ENCODE results near the gene SGTB. TPM values are rescaled to one million over a fixed set of nuclear protein-coding genes. Genes with fewer than 3 reads are reported as not detected.
"Not testable (repeated sequence)": the region's sequence is repeated elsewhere in the genome, so short reads cannot be mapped to it uniquely, and the experiment has no call there.

SGTB gene
- total RNA-seq, 2 experiments from 2014 or later: 17.0 to 18.5 TPM

DNA sequence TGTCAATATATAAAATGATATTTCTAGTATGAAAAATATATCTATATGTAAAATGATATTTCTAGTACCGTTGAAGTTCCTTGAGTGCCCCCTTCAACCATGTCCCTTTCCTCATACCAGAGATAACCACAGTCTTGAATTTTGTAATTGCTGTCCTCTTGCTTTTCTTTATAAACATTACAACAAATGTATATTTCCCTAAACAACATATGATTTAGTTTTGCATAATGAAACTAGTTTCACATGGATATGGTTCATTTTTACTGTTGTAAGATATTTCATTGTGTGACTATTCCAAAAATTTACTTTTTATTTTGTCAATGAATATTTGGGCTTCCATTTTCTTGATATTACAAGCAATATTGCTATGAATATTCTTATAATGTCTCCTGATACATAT is 14.1 kb upstream of the SGTB start:
- DNase-seq (no peak), ATAC-seq (no peak)
- Mint-ChIP-seq H3K4me1 (ENCODE audit: low read depth) (peaks cover 18% of the 10 kb centered on the region), H3K9me3 (no peaks in the 10 kb centered on the region), H3K27ac (no peak overlapping the region), H3K27me3 (no peaks in the 10 kb centered on the region), H3K4me3 (no peak overlapping the region), H3K36me3 (ENCODE audit: low read depth) (no peaks in the 10 kb centered on the region)
- ChIA-PET POLR2A (no interaction called here), CTCF (no interaction called here)
- intact Hi-C loops (cut with micrococcal nuclease): no loop called here
- TF ChIP-seq, protein P1, sequence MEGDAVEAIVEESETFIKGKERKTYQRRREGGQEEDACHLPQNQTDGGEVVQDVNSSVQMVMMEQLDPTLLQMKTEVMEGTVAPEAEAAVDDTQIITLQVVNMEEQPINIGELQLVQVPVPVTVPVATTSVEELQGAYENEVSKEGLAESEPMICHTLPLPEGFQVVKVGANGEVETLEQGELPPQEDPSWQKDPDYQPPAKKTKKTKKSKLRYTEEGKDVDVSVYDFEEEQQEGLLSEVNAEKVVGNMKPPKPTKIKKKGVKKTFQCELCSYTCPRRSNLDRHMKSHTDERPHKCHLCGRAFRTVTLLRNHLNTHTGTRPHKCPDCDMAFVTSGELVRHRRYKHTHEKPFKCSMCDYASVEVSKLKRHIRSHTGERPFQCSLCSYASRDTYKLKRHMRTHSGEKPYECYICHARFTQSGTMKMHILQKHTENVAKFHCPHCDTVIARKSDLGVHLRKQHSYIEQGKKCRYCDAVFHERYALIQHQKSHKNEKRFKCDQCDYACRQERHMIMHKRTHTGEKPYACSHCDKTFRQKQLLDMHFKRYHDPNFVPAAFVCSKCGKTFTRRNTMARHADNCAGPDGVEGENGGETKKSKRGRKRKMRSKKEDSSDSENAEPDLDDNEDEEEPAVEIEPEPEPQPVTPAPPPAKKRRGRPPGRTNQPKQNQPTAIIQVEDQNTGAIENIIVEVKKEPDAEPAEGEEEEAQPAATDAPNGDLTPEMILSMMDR (IDR thresholded peaks at IDR 0.05): no peak

DNA sequence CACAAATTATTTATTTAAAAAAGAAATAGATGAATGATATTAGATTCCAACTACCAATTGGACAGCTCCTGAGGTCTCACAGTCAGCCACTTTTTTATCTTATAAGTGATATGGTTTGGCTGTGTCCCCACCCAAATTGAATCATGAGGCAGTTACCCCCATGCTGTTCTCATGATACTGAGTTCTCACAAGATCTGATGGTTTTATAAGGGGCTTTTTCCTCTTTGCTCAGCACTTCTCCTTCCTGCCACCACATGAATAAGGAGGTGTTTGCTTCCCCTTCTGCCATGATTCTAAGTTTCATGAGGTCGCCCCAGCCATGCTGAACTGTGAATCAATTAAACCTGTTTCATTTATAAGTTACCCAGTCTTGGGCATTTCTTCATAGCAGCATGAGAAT is 13.0 kb upstream of the SGTB start:
- peaks cover 12% of the 10 kb centered on the region for H3K4me1 Mint-ChIP-seq (ENCODE audit: low read depth)
- no peaks in the 10 kb centered on the region for H3K27me3 Mint-ChIP-seq
- intact Hi-C loops (cut with micrococcal nuclease): no loop called here
- POLR2A ChIA-PET: no interaction called here
- no peak overlapping the region for H3K4me3 Mint-ChIP-seq
- DNase-seq (no peak), ATAC-seq (no peak)
- H3K9me3 Mint-ChIP-seq: no peaks in the 10 kb centered on the region
- TF ChIP-seq, protein P1 (IDR thresholded peaks at IDR 0.05): no peak
- no peaks in the 10 kb centered on the region for H3K36me3 Mint-ChIP-seq (ENCODE audit: low read depth)
- CTCF ChIA-PET: no interaction called here
- H3K27ac Mint-ChIP-seq: no peak overlapping the region

DNA sequence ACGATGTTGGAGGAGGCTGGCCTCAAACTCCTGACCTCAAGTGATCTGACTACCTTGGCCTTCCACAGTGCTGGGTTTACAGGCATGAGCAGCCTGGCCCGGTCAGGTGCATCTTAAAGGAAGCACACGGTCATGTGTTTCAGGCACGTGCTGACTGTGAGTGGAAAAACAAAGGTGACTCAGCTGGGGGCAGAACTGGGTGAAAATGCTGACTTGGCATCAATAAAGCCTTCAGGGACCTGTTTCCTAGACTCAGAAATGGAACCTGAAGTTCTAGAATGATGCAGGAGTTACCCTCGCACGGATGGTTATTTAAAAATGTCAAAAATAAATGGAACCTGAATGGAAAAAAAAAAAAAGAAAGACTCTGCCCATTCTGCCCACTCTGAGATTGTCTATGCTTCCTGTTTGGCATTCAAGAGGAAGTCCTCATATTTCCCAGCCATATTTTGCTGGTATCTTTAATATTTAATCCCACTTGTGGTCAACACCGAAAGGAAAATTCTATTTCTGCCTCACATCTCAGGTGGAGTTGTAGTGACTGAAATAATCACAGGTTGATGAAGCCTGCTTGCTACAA is 12.4 kb upstream of the SGTB start:
- H3K27ac Mint-ChIP-seq; H3K36me3 Mint-ChIP-seq (ENCODE audit: low read depth); H3K27me3 Mint-ChIP-seq; H3K9me3 Mint-ChIP-seq; H3K4me3 Mint-ChIP-seq; intact Hi-C loops (cut with micrococcal nuclease); CTCF ChIA-PET; DNase-seq; ATAC-seq: not testable (repeated sequence)
- POLR2A ChIA-PET: interaction anchor here (0.9 kb wide), 1 partner anchor 322 kb away, joined by 3 read pairs; no protein-coding TSS in a partner anchor
- H3K4me1 Mint-ChIP-seq (ENCODE audit: low read depth): peaks cover 10% of the 10 kb centered on the region

DNA sequence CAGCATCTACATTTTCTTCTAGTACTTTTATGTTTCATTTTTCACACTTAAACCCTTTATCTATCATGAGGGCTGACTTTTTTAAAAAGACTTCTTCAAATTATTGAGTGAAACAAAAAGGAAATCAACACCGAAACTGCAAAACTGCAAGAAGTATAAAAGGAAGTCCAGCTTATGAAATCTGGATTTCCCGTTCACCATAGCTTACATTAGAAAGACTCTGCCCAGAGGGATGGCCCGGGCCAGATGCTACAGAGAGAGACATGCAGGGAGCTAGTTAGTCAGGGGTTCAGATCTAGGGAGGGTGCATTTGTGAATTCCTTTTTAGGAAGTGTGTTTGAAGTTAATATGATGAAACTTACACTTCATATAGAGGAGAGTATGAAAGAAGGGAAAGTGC is 10.1 kb upstream of the SGTB start:
- ATAC-seq; H3K27ac Mint-ChIP-seq; intact Hi-C loops (cut with micrococcal nuclease); H3K9me3 Mint-ChIP-seq; POLR2A ChIA-PET; H3K4me3 Mint-ChIP-seq; H3K36me3 Mint-ChIP-seq (ENCODE audit: low read depth); H3K27me3 Mint-ChIP-seq; DNase-seq; CTCF ChIA-PET: not testable (repeated sequence)
- H3K4me1 Mint-ChIP-seq (ENCODE audit: low read depth): peaks cover 10% of the 10 kb centered on the region

DNA sequence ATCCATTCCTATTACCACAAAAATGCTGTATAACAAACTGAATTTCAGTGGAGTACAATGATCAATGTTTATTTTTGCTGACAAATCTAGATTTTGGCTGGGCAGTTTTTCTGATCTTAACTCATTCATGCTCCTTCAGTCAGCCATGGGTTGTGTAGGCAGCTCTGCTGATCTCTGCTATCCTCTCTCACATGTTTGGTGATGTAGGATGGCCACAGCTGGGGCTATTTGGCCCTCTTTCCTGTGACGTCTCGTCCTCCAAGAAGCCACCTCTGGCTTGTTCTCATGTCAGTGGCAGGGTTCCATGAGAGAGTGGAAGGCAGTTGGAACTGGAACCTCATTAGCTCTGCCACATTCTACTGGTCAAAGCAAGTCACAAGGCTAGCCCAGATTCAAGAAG is 9.0 kb upstream of the SGTB start:
- H3K36me3 Mint-ChIP-seq (ENCODE audit: low read depth): no peaks in the 10 kb centered on the region
- CTCF ChIA-PET: no interaction called here
- H3K27ac Mint-ChIP-seq: no peak overlapping the region

DNA sequence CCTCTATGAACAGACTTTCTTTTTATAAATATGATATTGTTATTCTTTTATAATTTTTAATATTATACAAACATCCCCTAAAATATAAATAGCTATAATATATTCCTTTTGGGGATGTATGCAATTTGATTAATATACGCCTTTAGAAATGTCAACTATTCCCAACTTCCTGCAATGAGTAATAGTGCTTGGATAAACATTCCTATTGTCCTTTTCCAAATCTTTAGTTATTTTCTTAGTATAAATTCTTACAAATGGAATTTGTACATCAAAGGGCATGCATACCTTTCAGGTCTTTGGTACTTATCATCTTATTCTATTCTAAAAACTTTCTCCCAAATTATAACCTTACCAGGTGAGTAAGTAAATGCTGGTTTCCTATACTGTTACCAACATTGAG is 6.3 kb upstream of the SGTB start:
- DNase-seq (no peak), ATAC-seq (no peak)
- intact Hi-C loops (cut with micrococcal nuclease): no loop called here
- POLR2A ChIA-PET: no interaction called here
- Mint-ChIP-seq H3K4me3 (no peak overlapping the region), H3K4me1 (ENCODE audit: low read depth) (peaks cover 11% of the 10 kb centered on the region), H3K36me3 (ENCODE audit: low read depth) (peaks cover 2% of the 10 kb centered on the region), H3K27ac (no peak overlapping the region), H3K9me3 (no peaks in the 10 kb centered on the region), H3K27me3 (no peaks in the 10 kb centered on the region)
- CTCF ChIA-PET: interaction anchor here (1.0 kb wide), 1 partner anchor 12 kb away, joined by 3 read pairs; no protein-coding TSS in a partner anchor
- TF ChIP-seq, protein P1 (IDR thresholded peaks at IDR 0.05): no peak

More for the DNA sequence above, 9.0 kb upstream of the SGTB start:
- ATAC-seq (no peak), DNase-seq (no peak)
- Mint-ChIP-seq H3K4me3 (no peak overlapping the region), H3K4me1 (ENCODE audit: low read depth) (peaks cover 10% of the 10 kb centered on the region), H3K27me3 (no peaks in the 10 kb centered on the region), H3K9me3 (no peaks in the 10 kb centered on the region)
- intact Hi-C loops (cut with micrococcal nuclease): no loop called here
- POLR2A ChIA-PET: no interaction called here
- TF ChIP-seq, protein P1 (IDR thresholded peaks at IDR 0.05): no peak

All from activated CD8-positive, alpha-beta T cell treated with anti-CD3 and anti-CD28 coated beads for 36 hours (primary cell).